ENCODE measurements around the gene KRT73.
"Not testable (repeated sequence)": the region's sequence is repeated elsewhere in the genome, so short reads cannot be mapped to it uniquely, and the experiment has no call there.

KRT73 gene

DNA sequence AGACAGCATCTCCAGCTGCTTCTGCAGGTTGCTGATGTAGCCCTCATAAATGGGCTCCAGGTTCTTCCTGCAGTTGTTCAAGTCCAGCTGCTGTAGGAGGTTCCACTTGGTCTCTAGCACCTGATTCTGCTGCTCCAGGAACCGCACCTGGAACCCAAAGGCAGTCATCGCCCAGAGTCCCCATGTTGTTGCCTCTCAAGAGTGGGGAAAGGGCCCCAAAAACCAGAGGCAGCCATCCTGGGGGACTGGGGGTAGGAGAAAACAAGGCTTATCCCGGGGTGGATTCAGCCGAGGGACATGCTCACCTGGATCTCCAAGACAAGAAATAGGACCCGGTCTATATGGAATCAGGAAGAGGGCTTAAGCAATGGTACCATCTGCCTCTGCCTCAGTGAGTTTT is 19.4 kb downstream of the KRT73 start:
- DNase-seq, result no peak

DNA sequence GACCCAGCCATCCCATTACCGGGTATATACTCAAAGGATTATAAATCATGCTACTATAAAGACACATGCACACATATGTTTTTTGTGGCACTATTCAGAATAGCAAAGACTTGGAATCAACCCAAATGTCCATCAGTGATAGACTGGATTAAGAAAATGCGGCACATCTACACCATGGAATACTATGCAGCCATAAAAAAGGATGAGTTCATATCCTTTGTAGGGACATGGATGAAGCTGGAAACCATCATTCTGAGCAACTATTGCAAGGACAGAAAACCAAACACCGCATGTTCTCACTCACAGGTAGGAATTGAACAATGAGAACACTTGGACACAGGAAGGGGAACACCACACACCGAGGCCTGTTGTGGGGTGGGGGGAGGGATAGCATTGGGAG is 24.1 kb downstream of the KRT73 start:
- DNase-seq, result not testable (repeated sequence)

DNA sequence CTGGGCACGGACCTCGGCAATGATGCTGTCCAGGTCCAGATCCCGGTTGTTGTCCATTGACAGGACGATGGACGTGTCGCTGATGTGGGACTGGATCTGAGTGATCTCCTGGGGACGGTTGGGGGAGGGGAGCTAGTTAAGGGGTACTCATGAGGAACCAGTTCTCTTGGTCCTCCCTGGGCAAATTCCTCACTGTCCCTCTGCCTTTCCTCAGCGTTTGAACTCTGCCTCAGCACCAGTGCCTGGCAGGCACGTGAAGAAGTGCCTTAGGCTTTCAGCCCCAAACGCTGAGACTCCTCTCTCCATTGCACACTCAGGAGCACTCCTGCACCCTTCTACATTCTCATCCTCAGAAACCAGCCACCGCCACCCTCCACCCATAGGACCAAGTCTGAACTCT is 26.8 kb downstream of the KRT73 start:
- DNase-seq, result no peak

DNA sequence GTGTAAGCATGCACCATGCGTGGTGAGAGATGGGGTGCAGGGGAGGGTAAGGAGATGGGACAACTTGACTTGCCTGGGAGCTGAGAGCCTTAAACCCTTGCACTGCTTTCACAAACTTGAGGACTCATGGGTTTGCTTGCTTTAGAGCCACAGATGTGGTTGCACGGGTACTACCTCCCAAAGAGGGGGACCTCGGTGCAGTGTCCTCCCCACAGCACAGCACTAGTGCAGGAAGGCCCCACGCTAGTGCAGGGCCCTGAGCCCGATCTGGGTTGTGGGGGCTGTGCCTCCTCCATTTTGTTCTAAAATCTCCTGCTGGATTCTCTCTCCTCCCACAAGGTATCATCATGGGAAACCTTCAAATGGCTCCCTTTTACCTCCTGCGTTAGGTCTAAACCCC is 28.3 kb downstream of the KRT73 start:
- DNase-seq, result no peak

DNA sequence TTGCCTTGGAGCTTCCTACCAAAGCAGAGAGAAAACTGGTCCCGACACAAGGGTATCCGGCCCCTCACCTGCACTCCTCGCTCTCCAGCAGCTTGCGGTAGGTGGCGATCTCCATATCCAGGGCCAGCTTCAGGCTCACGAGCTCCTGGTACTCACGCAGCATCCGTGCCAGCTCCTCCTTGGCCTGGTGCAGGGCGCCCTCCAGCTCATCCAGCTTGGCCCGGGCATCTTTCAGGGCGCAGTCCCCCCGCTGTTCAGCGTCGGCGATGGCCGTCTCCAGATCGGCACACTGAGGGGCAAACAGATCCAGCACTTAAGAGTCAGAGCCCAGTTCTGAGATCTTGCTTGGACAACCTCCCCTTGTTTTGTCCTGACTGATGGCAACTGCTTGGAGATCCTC is 30.8 kb downstream of the KRT73 start:
- DNase-seq, result no peak

DNA sequence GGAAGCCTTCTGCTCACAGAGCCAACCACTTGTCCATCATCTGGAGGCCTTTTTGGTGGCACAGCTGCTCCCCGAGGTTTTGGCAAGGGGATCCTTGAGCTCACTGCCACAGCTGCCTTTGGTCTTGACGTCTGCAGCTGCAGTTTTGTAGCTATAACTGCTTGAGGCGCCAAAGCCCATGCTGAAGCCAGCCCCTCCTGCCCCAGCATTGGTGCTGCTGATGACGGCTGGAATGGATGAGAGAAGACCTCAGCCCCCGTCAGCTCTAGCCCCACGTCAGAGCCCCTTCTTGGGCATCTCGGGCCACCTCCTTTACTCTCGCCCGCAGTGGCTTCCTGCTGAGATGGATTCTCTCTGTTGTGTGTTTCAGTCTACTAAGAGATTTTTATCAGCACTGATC is 32.4 kb downstream of the KRT73 start:
- peak; percentile 78 for DNase-seq

DNA sequence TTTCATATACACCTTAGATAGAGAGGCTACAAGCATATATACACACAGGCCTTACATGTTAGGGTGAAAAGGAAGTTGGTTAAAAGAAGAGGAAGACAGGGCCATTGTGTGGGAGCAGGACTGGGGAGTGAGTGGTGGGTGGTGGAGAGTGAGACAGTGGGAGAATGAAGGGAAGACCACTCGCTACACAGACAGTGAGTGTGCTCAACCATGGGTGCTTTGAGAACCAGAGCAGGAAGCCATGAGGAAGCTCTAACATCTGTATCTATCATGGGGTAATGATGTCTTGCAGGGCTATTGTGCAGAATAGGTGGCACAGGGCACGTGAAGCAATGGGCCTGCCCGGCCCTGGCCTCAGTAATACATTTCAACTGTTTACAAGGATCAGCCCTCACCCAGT is 33.3 kb downstream of the KRT73 start:
- no peak for DNase-seq

DNA sequence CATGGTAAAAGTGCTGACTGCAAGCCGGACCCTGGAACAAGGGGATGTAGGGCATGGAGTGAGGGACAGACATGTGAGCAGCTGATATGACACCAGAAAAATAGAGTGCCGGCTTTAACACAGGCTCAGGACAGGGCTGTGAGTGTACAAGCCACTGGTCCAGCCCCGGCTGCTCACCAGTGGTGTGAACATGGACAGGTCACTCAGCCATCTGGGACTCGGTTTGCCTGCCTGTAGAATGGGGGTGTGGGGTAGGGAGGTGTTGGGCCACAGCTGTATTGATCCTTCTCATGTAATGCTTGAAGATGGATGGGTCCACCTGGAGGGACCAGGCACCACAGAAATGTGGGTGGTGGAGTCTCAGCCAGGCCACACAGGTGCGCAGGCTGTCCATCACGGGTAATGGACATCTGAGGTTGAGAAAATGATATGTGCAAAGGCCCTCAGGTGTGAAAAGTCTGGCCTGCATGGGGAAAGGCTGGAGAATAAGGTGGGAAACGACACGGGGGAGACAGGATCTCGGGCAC is 34.1 kb downstream of the KRT73 start:
- DNase-seq, result no peak

DNA sequence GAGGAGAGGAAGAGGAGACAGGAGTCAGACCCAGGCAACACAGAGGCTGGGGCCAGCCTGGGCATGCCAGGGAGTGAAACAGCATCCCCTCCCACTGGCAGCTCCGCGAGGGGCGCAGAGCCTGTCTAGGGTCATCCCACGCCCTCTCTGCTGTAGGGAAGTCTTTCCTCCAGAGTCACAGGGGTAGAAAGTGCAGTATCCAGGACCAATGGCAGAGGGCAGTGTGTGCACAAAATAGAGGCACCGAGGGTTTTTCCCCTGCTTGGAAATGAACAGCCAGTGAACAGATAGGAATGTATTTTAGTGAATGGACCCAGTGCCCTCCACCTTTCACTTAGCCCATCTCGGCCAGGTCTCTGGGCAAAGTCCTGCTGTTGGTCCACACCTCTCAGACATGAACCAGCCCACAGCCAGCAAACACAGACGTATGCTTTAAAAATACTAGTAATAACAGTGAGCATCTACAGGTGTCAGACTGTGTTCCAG is 35.3 kb downstream of the KRT73 start:
- peak; percentile 75 for DNase-seq

DNA sequence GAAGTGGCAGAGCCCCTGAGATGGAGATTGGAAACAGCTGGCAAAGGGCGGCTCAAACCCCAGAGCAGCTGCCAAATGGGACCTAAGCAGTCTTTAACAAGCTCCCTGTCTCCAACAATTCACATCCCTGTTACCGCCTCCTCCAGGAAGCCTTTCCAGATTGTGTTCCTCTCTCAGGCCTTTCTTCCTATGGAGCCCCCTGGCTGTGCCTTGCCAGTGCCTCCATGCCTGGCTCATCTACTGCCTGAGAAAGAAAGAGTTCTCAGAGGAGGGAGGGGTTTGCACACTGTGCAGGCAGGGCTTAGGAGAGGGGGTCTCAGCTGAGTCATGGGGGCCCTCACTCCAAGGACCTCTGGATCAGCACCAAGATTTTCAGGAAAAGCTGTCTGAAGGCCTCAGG is 35.9 kb downstream of the KRT73 start:
- DNase-seq, result no peak

DNA sequence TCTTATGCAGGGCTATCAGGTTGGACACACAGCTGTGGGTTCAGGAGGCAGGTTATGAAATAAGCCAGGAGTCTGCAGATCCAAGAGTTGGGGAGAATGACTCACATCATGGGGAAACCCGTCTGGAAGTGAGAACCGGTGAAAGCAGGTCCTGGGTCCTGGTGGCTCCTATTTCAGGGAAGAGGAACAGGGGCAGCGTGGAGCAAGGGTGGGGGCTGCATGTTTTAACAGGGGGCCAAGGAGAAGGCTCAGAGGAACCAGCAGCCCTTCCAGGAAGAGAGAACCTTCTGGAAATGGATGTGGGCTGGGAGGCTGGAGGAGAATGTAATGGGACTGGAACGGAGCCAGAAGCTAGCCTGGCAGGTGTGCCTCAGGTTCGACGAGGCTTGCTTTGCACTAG is 36.9 kb downstream of the KRT73 start:
- DNase-seq, result no peak

DNA sequence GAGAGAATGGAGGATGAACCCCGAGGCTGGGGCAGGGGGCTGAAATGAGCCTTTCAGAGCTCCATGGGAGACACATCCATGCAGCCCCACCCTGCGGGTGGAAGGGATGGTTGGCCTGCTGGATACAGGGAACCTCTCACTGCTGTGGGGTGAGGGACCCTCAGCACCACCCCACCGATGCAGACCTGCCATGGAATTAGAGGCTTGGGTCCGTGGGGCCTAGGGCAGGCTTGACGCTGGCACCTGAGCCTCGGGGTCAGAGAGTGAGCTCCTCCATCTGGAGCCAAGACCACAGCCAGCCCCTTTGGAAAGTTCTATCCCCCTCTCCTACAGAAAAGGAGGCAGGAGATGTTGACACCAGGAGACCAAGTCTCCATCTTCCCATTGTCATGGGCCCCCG is 37.3 kb downstream of the KRT73 start:
- DNase-seq, result no peak

DNA sequence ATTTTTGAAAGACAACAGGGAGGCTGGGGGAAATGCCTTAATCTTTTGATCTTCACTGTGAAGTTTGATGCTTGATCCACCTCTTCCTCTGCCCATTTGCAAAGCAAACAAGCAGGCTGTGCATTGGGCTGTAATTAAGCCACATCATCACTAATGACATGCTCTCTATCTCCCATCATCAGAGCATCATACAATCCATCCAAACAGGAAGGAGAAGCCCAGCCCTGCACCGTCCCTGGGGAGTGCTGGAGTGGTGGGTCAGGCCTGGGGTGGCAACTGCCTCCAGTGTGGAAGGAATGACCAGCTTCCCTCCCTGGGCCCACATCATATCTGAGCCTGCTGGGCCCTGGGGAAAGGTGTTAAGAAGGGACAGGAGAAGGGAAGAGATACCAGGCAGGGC is 37.9 kb downstream of the KRT73 start:
- DNase-seq, result no peak

DNA sequence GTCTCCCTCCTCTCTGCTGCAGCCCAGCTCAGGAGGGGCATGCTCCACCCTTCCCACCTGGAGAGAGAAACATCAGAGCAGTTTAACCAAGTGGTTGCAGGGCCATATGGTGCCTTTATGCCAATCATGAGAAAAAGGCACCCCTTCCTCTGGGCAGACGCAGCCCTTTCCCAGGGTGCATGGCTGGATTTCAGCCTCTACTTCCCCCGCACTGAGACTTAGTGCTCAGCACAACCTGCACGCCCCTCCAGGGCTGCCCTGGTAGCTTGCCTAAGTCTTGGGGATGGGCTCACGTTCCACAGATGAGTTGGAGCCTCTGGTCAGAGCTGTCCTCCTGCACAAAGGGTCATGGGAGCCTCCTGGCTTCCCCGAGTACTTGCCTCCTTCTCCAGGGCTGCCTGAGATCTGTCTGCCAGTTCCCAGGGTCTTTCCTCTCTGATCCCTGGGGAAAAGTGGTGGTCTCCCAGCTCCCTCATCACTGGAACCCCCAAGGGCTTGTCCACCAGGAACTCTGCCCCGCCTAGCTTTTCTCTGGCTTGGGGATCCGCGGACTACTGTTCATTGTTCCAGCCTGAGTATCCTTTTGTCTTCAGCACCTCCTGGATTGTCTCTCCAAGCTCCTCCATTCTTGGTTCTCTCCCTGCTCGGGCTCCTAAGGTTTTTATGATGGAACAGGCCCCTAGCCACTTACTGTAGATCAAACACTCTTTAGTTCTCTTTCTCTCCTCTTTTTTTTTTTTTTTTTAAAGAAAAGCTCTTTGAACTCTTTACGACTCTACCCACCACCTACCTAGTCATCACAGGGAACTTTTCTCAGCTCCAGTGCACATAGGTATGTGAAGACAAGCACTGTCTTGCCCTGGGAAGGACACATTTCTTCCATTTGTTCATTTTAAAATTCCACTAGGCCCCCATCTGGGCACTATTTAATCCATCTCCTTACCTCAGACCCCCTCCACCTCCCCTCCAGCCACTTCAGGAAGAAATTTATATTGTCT is 38.6 kb downstream of the KRT73 start:
- no peak for DNase-seq

DNA sequence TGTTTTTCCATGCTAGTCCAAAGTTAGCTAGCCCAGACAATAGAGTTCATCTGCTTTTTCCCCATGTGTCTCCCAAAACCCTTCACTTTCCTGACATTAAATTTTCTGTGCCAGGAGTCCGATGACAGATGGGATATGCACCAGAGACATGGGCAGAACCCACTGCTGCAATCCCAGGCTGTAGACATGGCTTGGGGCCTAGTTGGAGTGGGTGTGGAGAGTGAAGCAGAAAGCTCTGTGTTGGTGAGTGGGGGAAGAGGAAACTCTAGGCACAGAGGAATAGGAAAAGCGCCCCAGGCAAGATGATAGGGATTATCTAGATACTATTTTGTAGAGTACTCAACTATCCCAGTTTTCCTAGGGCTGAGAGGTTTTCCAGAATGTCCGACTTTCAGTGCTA is 39.9 kb downstream of the KRT73 start:
- DNase-seq, result no peak

DNA sequence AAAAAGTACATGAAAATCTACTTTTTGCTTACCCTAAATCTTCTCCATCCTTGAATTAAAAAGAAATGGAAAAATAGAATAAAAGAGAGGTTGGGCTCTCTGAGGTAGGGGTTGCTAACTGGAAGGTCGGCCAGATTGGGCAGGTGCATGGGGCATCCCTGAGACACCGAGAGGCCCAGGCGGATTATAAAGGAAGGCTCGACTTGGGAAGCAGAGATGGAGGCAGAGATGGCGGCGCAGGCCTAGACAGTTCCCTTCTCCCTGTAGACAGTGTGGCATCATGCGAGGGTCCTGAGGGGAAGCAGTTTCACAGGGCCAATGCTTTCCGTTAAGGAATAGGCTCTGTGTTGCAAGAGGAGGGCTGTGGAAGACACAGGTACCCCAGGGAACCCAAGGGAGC is 41.0 kb downstream of the KRT73 start:
- DNase-seq, result no peak

DNA sequence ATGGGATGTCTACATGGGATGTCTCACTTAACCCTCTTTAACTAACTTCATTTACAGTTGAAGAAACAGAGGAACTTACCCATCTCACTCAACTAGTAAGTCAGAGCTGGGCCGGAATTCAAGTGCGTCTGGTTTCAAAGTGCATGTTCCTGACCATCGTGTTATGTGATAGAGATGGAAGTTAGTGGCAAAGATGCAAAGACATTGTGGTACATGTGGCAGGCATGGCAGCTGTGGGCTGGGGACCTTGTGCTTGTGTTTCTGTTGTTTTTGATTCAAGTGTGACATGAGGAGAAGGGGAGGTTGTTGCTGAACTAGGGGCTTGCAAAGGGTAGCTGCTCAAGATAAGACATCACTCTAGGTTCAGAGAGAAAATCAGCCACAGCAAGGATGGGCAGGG is 42.4 kb downstream of the KRT73 start:
- DNase-seq, result no peak

DNA sequence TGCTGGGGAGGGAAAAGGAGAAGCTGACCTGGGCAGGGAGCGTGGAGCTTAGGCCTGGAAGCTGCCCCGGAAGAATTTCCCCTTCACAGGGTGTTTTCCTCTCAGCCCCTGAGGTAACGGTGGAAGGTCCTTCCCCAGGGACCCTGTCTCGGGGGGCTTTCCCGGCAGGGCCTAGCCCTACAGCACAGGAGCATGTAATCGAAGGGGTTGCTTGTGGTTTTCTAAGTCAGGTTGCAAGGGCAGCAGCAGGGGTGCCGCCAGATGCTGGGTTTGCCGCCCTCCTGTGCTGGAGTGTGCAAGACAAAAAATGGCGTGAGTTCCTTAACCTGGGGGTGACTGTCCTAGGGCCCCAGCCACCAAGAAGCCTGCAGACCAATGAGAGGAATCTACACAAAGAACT is 43.1 kb downstream of the KRT73 start:
- no peak for DNase-seq

DNA sequence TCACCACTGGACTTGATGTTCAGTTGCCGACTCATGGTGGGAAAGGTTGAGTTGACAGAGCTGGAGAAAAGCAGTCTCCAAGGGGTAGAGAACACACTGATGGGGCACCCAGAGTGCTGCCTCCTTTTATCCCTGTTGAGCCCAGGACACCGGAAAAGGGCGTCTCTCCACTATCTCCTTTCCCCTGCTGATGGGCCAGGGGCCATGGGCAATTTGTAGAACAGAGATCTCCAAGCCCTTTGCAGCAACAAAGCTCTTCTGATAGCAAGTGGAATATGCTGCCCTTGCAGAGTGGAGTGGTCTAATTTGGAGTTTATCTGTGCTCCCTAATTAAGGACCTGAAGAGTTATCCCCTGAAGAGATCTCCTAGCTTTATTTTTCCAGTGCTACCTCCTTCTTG is 44.6 kb downstream of the KRT73 start, which contains the start of gene KRT74:
Gene KRT74 (minus strand): TSS at position 101 of the 400 bp plus-strand sequence. CDS start 66 bp downstream, at position 35.
- no peak for DNase-seq

DNA sequence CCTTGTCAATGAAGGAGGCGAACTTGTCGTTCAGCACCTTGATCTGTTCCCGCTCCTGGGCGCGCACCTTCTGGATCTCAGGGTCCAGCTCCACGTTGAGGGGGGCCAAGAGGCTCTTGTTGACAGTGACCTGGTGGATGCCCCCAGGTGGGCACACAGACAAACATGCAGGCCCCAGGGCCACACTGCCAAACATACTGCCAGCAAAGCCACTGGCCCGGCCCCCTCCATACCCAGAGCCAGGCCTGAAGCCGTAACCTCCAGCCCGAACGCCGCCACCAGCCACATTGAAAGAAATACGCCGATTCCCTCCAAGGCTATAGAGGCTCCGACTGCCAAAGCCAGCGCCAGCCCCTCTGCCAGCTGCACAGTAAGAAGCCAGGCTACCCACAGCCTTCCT is 45.1 kb downstream of the KRT73 start:
- DNase-seq, result no peak

DNA sequence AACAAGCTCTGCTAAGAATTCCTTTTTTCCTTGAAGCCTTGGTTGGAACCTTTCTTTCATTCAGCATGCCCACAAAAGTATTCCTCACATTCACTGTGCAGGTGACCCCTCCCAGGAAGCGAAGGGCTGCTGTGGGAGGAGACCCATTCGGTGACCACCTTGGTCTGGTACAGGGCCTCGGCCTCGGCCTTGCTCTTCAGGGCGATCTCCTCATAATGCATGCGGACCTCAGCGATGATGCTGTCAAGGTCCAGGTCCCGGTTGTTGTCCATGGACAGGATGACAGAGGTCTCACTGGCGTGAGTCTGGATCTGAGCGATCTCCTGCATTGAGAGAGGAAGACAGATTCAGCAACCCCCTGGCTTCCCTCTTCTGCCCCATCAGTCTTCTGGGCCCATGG is 47.8 kb downstream of the KRT73 start:
- no peak for DNase-seq

DNA sequence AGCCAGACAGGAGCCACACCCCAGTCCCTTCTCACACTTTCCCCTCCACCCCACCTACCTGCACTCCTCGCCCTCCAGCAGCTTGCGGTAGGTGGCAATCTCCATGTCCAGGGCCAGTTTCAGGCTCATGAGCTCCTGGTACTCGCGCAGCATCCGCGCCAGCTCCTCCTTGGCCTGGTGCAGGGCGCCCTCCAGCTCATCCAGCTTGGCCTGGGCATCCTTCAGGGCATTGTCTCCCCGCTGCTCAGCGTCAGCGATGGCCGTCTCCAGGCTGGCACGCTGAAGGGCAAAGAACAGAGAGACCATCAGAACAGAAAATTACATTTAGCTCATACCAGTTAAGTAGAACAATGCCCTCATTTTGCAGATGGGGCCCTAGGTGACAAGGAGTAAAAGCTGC is 50.2 kb downstream of the KRT73 start:
- DNase-seq, result no peak

DNA sequence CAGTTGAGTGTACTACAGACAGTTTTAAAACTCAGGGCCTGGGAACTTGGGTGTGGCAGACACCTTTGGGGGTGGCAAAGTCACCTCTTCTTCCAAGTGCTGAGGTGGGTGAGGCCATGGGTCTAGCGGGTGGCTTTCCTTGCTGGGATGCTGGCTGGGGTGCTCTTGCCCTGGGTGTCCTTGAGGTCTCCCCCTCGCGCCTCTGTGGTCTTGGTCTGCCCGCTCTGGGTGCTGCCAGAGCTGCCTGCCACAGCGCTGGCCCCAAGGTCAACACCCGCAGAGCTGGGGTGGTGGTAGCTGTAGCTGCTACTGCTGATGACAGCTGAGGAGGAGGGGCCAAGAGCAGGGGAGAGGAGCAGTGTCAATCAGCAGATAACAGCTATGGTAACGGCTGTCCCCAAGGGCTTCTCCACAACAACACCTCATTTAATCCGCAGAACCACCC is 51.5 kb downstream of the KRT73 start:
- peak; percentile 32 for DNase-seq

DNA sequence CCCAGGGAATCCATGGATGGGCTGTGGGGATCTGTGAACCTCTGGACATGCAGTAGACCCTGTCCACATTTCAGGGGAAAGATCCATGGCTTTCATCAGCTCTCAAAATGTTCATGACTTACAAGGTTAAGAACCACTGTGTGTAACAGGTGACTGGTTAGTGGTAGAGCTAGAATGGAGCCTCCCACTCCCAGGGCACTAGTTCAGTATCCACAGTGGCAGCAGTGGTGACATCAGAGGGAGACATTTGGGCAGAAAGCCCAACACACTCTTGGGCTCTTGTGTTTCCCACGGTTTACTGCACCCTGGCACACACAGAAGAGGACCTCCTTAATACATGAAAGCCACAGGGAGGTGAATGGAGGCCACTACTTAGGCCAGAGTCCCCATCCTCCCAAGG is 53.8 kb downstream of the KRT73 start:
- DNase-seq, result no peak
